ENCODE results near the gene TMEM132A. TPM values are rescaled to one million over a fixed set of nuclear protein-coding genes. Genes with fewer than 3 reads are reported as not detected.

The TMEM132A gene
- total RNA-seq, 1 experiment from 2014 or later = 154 TPM

DNA sequence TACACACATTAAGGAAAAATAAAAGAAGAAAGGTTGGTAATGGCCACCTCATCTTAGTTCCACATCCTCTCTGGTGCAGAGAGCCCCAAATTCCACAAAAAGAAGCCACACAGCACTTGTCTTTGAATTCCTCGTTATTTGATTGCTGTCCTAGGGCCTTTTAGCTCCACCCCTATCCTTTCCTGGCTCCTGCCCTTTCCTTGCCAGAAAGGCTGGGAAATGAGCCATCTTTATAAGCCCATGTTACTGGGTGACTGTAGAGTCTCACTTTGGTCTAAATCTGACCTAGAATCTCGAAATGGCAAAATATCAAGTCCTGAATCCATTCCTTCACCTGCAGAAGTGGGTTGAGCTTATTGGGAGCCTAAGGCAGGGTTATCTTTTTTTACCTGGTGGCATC, 4.3 kb upstream of the TMEM132A start:
- no peaks in the 10 kb centered on the region for H3K27me3 ChIP-seq (ENCODE audit: control insufficient read depth, insufficient read depth, low read length)
- no peaks in the 10 kb centered on the region for H3K9me3 ChIP-seq (ENCODE audit: control insufficient read depth, insufficient read depth, low read depth, low read length)
- BruUV-seq (replicated peaks) = no TSS peak
- no peak overlapping the region for H3K27ac ChIP-seq (ENCODE audit: low read length)
- ChIA-PET CTCF (no interaction called here), POLR2A (no interaction called here)
- intact Hi-C loops (cut with micrococcal nuclease; ENCODE audit: unreplicated experiment) (no loop called here), in situ Hi-C loops (cut with HindIII; ENCODE audit: low pct_unique_long_range_greater_than_20kb, low sequenced_read_pairs) (no loop called here)
- DNase-seq (ENCODE audit: low read depth, low spot score) (no peak), ATAC-seq (no peak)
- peaks cover 18% of the 10 kb centered on the region for H3K4me1 ChIP-seq (ENCODE audit: control insufficient read depth, insufficient read depth, low read length)
- no peak for TF ChIP-seq POLR2AphosphoS5 (IDR thresholded peaks at IDR 0.05; ENCODE audit: low read depth, low read length)
- TF ChIP-seq, protein P1, sequence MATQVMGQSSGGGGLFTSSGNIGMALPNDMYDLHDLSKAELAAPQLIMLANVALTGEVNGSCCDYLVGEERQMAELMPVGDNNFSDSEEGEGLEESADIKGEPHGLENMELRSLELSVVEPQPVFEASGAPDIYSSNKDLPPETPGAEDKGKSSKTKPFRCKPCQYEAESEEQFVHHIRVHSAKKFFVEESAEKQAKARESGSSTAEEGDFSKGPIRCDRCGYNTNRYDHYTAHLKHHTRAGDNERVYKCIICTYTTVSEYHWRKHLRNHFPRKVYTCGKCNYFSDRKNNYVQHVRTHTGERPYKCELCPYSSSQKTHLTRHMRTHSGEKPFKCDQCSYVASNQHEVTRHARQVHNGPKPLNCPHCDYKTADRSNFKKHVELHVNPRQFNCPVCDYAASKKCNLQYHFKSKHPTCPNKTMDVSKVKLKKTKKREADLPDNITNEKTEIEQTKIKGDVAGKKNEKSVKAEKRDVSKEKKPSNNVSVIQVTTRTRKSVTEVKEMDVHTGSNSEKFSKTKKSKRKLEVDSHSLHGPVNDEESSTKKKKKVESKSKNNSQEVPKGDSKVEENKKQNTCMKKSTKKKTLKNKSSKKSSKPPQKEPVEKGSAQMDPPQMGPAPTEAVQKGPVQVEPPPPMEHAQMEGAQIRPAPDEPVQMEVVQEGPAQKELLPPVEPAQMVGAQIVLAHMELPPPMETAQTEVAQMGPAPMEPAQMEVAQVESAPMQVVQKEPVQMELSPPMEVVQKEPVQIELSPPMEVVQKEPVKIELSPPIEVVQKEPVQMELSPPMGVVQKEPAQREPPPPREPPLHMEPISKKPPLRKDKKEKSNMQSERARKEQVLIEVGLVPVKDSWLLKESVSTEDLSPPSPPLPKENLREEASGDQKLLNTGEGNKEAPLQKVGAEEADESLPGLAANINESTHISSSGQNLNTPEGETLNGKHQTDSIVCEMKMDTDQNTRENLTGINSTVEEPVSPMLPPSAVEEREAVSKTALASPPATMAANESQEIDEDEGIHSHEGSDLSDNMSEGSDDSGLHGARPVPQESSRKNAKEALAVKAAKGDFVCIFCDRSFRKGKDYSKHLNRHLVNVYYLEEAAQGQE (IDR thresholded peaks at IDR 0.05; ENCODE audit: insufficient read depth in 1 of 2, low read depth in 2 of 2, low read length in 1 of 2) = no peak
- TF ChIP-seq TCF7L2 (IDR thresholded peaks at IDR 0.05; ENCODE audit: low read depth, low read length) = no peak
- no peak for TF ChIP-seq CTCF (IDR thresholded peaks at IDR 0.05)
- TF ChIP-seq SIN3A (IDR thresholded peaks at IDR 0.05; ENCODE audit: borderline replicate concordance, insufficient read depth, low read depth, low read length) = no peak
- no peaks in the 10 kb centered on the region; the same call in 1 of the 2 replicates for H3K36me3 ChIP-seq (ENCODE audit: control insufficient read depth, insufficient read depth, low read length)
- no peak overlapping the region for H3K4me3 ChIP-seq (ENCODE audit: low read depth in 2 of 2, low read length in 2 of 2)

DNA sequence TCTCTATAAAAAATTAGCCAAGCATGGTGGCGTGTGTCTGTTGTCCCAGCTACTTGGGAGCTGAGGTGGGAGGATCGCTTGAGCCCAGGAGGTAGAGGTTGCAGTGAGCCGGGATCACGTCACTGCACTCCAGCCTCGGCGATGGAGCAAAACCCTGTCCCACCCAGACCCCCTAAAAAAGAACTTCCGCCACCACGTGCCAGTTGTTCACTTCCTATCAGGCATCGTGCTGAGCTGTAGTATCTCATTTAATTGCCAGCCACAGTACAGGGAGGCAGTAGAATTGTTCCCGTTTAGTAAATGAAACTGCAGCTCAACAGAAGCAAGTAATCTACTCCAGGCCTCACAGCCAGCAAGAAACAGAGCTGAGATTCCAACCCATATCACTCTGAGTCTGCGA, 3.0 kb upstream of the TMEM132A start:
- ChIA-PET CTCF (no interaction called here), POLR2A (no interaction called here)
- H3K4me1 ChIP-seq (ENCODE audit: control insufficient read depth, insufficient read depth, low read length) = peaks cover 18% of the 10 kb centered on the region
- no peaks in the 10 kb centered on the region for H3K27me3 ChIP-seq (ENCODE audit: control insufficient read depth, insufficient read depth, low read length)
- no peak overlapping the region for H3K27ac ChIP-seq (ENCODE audit: low read length)
- TF ChIP-seq, protein P1 (IDR thresholded peaks at IDR 0.05; ENCODE audit: insufficient read depth in 1 of 2, low read depth in 2 of 2, low read length in 1 of 2) = no peak
- TF ChIP-seq SIN3A (IDR thresholded peaks at IDR 0.05; ENCODE audit: borderline replicate concordance, insufficient read depth, low read depth, low read length) (no peak), CTCF (IDR thresholded peaks at IDR 0.05) (no peak), POLR2AphosphoS5 (IDR thresholded peaks at IDR 0.05; ENCODE audit: low read depth, low read length) (no peak), TCF7L2 (IDR thresholded peaks at IDR 0.05; ENCODE audit: low read depth, low read length) (no peak)
- no peak for DNase-seq (ENCODE audit: low read depth, low spot score)
- intact Hi-C loops (cut with micrococcal nuclease; ENCODE audit: unreplicated experiment) (no loop called here), in situ Hi-C loops (cut with HindIII; ENCODE audit: low pct_unique_long_range_greater_than_20kb, low sequenced_read_pairs) (no loop called here)
- H3K4me3 ChIP-seq (ENCODE audit: low read depth in 2 of 2, low read length in 2 of 2) = no peak overlapping the region
- H3K36me3 ChIP-seq (ENCODE audit: control insufficient read depth, insufficient read depth, low read length) = no peaks in the 10 kb centered on the region; the same call in 1 of the 2 replicates
- no peak for ATAC-seq
- no peaks in the 10 kb centered on the region for H3K9me3 ChIP-seq (ENCODE audit: control insufficient read depth, insufficient read depth, low read depth, low read length)
- BruUV-seq (replicated peaks) = no TSS peak

Data from Panc1 (cell line).